ENCODE data around the gene LTN1. TPM values are rescaled to one million over a fixed set of nuclear protein-coding genes. Genes with fewer than 3 reads are reported as not detected.

The LTN1 gene
- total and polyA plus RNA-seq, 2 of the 13 experiments (the other 11 are each of a cell fraction or from before 2014, with no cell fraction given), result 6.7 to 24.6 TPM

- POLR2A ChIA-PET, result interaction anchor here (0.8 kb wide), 1 partner anchor 11 kb away, joined by 3 read pairs; the partner anchor contains the start of gene RWDD2B
- Histone ChIP-seq H3K27me3 (ENCODE audit: control insufficient read depth in 1 of 2, insufficient read depth in 2 of 2, low read length in 2 of 2) (no peaks in the 10 kb centered on the region), H3K4me2 (ENCODE audit: low read depth, low read length) (no peak overlapping the region), H3K9me3 (ENCODE audit: low read length) (no peaks in the 10 kb centered on the region), H3K79me2 (ENCODE audit: insufficient read depth, low read length) (no peaks in the 10 kb centered on the region), H3K9ac (ENCODE audit: insufficient read depth, low read depth, low read length) (no peak overlapping the region), H2AFZ (ENCODE audit: low read length) (no peak overlapping the region), H3K4me3 (replicated peaks in 1 of 3; ENCODE audit: insufficient read depth in 1 of 3, low read depth in 2 of 3, low read length in 3 of 3) (no peak overlapping the region), H3K4me1 (ENCODE audit: insufficient read depth, low read length) (peaks cover 17% of the 10 kb centered on the region), H3K36me3 (replicated peaks in 1 of 2; ENCODE audit: control insufficient read depth in 1 of 2, insufficient read depth in 2 of 2, low read length in 2 of 2) (0 out of 5 replicates have a peak, but pooled peaks cover 0 to 6% of the 10 kb centered on the region in 2 experiments), H4K20me1 (ENCODE audit: insufficient read depth, low read length) (no peaks in the 10 kb centered on the region), H3K27ac (ENCODE audit: extremely low read length, insufficient read depth, low read length) (no peak overlapping the region)
- 81% methylated on average over 3 of the region's 3 CpGs for WGBS (ENCODE audit: low lambda C conversion rate)
- TF ChIP-seq ZNF280B (CRISPR knock-in tag; IDR thresholded peaks at IDR 0.05; ENCODE audit: borderline replicate concordance) (no peak), ZFP41 (CRISPR knock-in tag; IDR thresholded peaks at IDR 0.05; ENCODE audit: borderline replicate concordance) (no peak), MEF2D (CRISPR knock-in tag; IDR thresholded peaks at IDR 0.05) (no peak), ZNF766 (CRISPR knock-in tag; IDR thresholded peaks at IDR 0.05; ENCODE audit: borderline replicate concordance) (no peak), SNAPC2 (CRISPR knock-in tag; IDR thresholded peaks at IDR 0.05) (no peak), ZNF10 (CRISPR knock-in tag; IDR thresholded peaks at IDR 0.05; ENCODE audit: borderline replicate concordance, low read depth) (no peak), ZNF407 (CRISPR knock-in tag; IDR thresholded peaks at IDR 0.05; ENCODE audit: not compliant biosample characterization) (no peak), MAFG (CRISPR knock-in tag; IDR thresholded peaks at IDR 0.05) (no peak), MTA3 (CRISPR knock-in tag; IDR thresholded peaks at IDR 0.05) (no peak), SP140L (CRISPR knock-in tag; IDR thresholded peaks at IDR 0.05; ENCODE audit: borderline replicate concordance) (no peak), ZBTB7B (CRISPR knock-in tag; IDR thresholded peaks at IDR 0.05) (no peak)
- intact Hi-C loops (cut with micrococcal nuclease; ENCODE audit: unreplicated experiment) (no loop called here), in situ Hi-C loops (cut with HindIII; ENCODE audit: extremely low pct_ligation_motif_present, low pct_unique_long_range_greater_than_20kb) (no loop called here)
- CTCF ChIA-PET (ENCODE audit: low intra/inter-chr PET ratio, low total read pairs), result no interaction called here
- BruUV-seq (replicated peaks), result TSS peak; percentile 32
- DNase-seq (ENCODE audit: low spot score) (no peak), FAIRE-seq (no peak), ATAC-seq (no peak)
Measured at GRCh38 chr21:29007810-29008209, 15.1 kb upstream of the LTN1 start.

All from HepG2 (cell line).